Activated naive CD4-positive, alpha-beta T cell treated with anti-CD3 and anti-CD28 coated beads, Interleukin-2, amount 50 U/mL, for 72 hours (primary cell): Measurements from ENCODE around the gene CCP110. TPM values are rescaled to one million over a fixed set of nuclear protein-coding genes. Genes with fewer than 3 reads are reported as not detected.
A peak's percentile ranks its signal among the peaks of the same experiment; 100 is the strongest.
"Not testable (repeated sequence)": the region's sequence is repeated elsewhere in the genome, so short reads cannot be mapped to it uniquely, and the experiment has no call there.

Experiments used
- ATAC-seq, 2 donors: fragments of 150-1000 bp; cut with Tn5 transposase; 2 replicates each; pipeline ENCODE4 v1.10.0; 2021; ENCODE audit warnings: mild to moderate bottlenecking in 2 of 2, moderate library complexity in 2 of 2
- DNase-seq, 2 donors: peaks; one replicate each; pipeline ENCODE4 v3.0.0; 2021 to 2022; ENCODE audit warnings: low spot score in 2 of 2
- H3K27ac Mint-ChIP-seq, 2 donors: one replicate each; pipeline ENCODE4 v1.8.0; 2022; ENCODE audit warnings: mild to moderate bottlenecking in 2 of 2, mixed read lengths in 2 of 2
- H3K36me3 Mint-ChIP-seq, 2 donors: one replicate each; pipeline ENCODE4 v1.8.0; 2022; ENCODE audit warnings: mixed read lengths in 2 of 2
- H3K9me3 Mint-ChIP-seq, 2 donors: one replicate each; pipeline ENCODE4 v1.8.0; 2022; ENCODE audit warnings: mixed read lengths in 2 of 2
- total RNA-seq, 2 donors: library from RNA; stranded (reverse); gene quantifications; one replicate each; pipeline ENCODE4 v1.2.3, GENCODE V29; 2022

Gene CCP110
- total RNA-seq, 2 donors from 2014 or later = 29.3 to 49.7 TPM

- peaks cover 21 to 34% of the 10 kb centered on the region in 2 donors for H3K36me3 Mint-ChIP-seq
- no peaks in the 10 kb centered on the region for H3K9me3 Mint-ChIP-seq
- peak overlapping the region; percentile 52 to 96 for H3K27ac Mint-ChIP-seq
- ATAC-seq (no peak), DNase-seq (peak in 1 of 2 donors; percentile 6)
Observed at GRCh38 chr16:19524616-19525384, 1.1 kb downstream of the CCP110 start.

- Mint-ChIP-seq H3K36me3 (peaks cover 21 to 34% of the 10 kb centered on the region in 2 donors), H3K9me3 (no peaks in the 10 kb centered on the region), H3K27ac (peak overlapping the region; percentile 52 to 96)
- no peak for DNase-seq
- ATAC-seq = no peak
Observed at GRCh38 chr16:19525385-19525723, 1.6 kb downstream of the CCP110 start.

- peaks cover 21 to 25% of the 10 kb centered on the region in 2 donors for H3K36me3 Mint-ChIP-seq
- H3K9me3 Mint-ChIP-seq = no peaks in the 10 kb centered on the region
- ATAC-seq (no peak), DNase-seq (no peak)
- H3K27ac Mint-ChIP-seq = no peak overlapping the region
Observed at GRCh38 chr16:19527161-19527560, 3.4 kb downstream of the CCP110 start.

- Mint-ChIP-seq H3K9me3 (no peaks in the 10 kb centered on the region), H3K27ac (no peak overlapping the region), H3K36me3 (peaks cover 20 to 28% of the 10 kb centered on the region in 2 donors)
- no peak for ATAC-seq
- DNase-seq = no peak
Observed at GRCh38 chr16:19528666-19529065, 4.9 kb downstream of the CCP110 start.

- H3K27ac Mint-ChIP-seq = no peak overlapping the region
- no peak for DNase-seq
- no peak for ATAC-seq
- no peaks in the 10 kb centered on the region for H3K9me3 Mint-ChIP-seq
- H3K36me3 Mint-ChIP-seq = peaks cover 15 to 19% of the 10 kb centered on the region in 2 donors
Observed at GRCh38 chr16:19532601-19533000, 8.9 kb downstream of the CCP110 start.

- Mint-ChIP-seq H3K27ac (no peak overlapping the region), H3K36me3 (peaks cover 14 to 22% of the 10 kb centered on the region in 2 donors), H3K9me3 (no peaks in the 10 kb centered on the region)
- ATAC-seq (no peak), DNase-seq (no peak)
Observed at GRCh38 chr16:19540241-19540970, 16.7 kb downstream of the CCP110 start.

GRCh38 chr16:19542138-19542821 lies 18.5 kb downstream of the CCP110 start:
- no peak for DNase-seq
- Mint-ChIP-seq H3K27ac (no peak overlapping the region), H3K9me3 (no peaks in the 10 kb centered on the region), H3K36me3 (peaks cover 14 to 16% of the 10 kb centered on the region in 2 donors)
- no peak for ATAC-seq

- peaks cover 14 to 16% of the 10 kb centered on the region in 2 donors for H3K36me3 Mint-ChIP-seq
- not testable (repeated sequence) for ATAC-seq, H3K9me3 Mint-ChIP-seq, DNase-seq, H3K27ac Mint-ChIP-seq
Observed at GRCh38 chr16:19543278-19543996, 19.7 kb downstream of the CCP110 start.

- ATAC-seq = no peak
- Mint-ChIP-seq H3K36me3 (no peaks in the 10 kb centered on the region), H3K27ac (no peak overlapping the region), H3K9me3 (no peaks in the 10 kb centered on the region)
- no peak for DNase-seq
Observed at GRCh38 chr16:19548144-19548543, 24.4 kb downstream of the CCP110 start.

- H3K9me3 Mint-ChIP-seq = no peaks in the 10 kb centered on the region
- peak in 1 of 2 donors; percentile 67 for ATAC-seq
- H3K27ac Mint-ChIP-seq = no peak overlapping the region
- peaks cover 0 to under 1% of the 10 kb centered on the region in 2 donors for H3K36me3 Mint-ChIP-seq
- DNase-seq = no peak
Observed at GRCh38 chr16:19549673-19550072, 25.9 kb downstream of the CCP110 start.

- H3K9me3 Mint-ChIP-seq = no peaks in the 10 kb centered on the region
- ATAC-seq = peak; percentile 92 to 96
- peak; percentile 94 to 95 for DNase-seq
- H3K27ac Mint-ChIP-seq = peak within 1 kb of the TSS; percentile 92 to 97
- peaks cover 9 to 13% of the 10 kb centered on the region in 2 donors for H3K36me3 Mint-ChIP-seq
Observed at GRCh38 chr16:19555186-19555937, 31.6 kb downstream of the CCP110 start, which contains the start of gene VPS35L. Gene VPS35L (plus strand): TSS chr16:19555703. CDS start chr16:19555730, 27 bp downstream.

- ATAC-seq = peak; percentile 14 to 22
- no peaks in the 10 kb centered on the region for H3K9me3 Mint-ChIP-seq
- H3K36me3 Mint-ChIP-seq = peaks cover 9 to 13% of the 10 kb centered on the region in 2 donors
- DNase-seq = peak in 1 of 2 donors; percentile 23
- H3K27ac Mint-ChIP-seq = peak overlapping the region; percentile 92 to 97
Observed at GRCh38 chr16:19555938-19556771, 32.4 kb downstream of the CCP110 start.

- Mint-ChIP-seq H3K36me3 (peaks cover 15 to 20% of the 10 kb centered on the region in 2 donors), H3K27ac (no peak overlapping the region), H3K9me3 (peaks cover 0 to 5% of the 10 kb centered on the region in 2 donors)
- DNase-seq = peak in 1 of 2 donors; percentile 22
- ATAC-seq = no peak
Observed at GRCh38 chr16:19559242-19559910, 35.6 kb downstream of the CCP110 start.

- Mint-ChIP-seq H3K27ac (no peak overlapping the region), H3K9me3 (peaks cover 0 to 5% of the 10 kb centered on the region in 2 donors), H3K36me3 (peaks cover 11 to 20% of the 10 kb centered on the region in 2 donors)
- no peak for ATAC-seq
- DNase-seq = no peak
Observed at GRCh38 chr16:19560078-19560477, 36.3 kb downstream of the CCP110 start.
